ENCODE data around the gene MGMT. TPM values are rescaled to one million over a fixed set of nuclear protein-coding genes. Genes with fewer than 3 reads are reported as not detected.

The MGMT gene
- total RNA-seq, 1 donor from 2014 or later: 19.4 TPM

GRCh38 chr10:129472696-129473555 is 5.9 kb downstream of the MGMT start:
- Histone ChIP-seq H3K4me3 (no peak overlapping the region), H3K9me3 (no peaks in the 10 kb centered on the region), H3K27ac (no peak overlapping the region), H3K27me3 (no peaks in the 10 kb centered on the region), H3K4me1 (no peaks in the 10 kb centered on the region), H3K36me3 (no peaks in the 10 kb centered on the region)
- TF ChIP-seq, protein P1, sequence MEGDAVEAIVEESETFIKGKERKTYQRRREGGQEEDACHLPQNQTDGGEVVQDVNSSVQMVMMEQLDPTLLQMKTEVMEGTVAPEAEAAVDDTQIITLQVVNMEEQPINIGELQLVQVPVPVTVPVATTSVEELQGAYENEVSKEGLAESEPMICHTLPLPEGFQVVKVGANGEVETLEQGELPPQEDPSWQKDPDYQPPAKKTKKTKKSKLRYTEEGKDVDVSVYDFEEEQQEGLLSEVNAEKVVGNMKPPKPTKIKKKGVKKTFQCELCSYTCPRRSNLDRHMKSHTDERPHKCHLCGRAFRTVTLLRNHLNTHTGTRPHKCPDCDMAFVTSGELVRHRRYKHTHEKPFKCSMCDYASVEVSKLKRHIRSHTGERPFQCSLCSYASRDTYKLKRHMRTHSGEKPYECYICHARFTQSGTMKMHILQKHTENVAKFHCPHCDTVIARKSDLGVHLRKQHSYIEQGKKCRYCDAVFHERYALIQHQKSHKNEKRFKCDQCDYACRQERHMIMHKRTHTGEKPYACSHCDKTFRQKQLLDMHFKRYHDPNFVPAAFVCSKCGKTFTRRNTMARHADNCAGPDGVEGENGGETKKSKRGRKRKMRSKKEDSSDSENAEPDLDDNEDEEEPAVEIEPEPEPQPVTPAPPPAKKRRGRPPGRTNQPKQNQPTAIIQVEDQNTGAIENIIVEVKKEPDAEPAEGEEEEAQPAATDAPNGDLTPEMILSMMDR (IDR thresholded peaks at IDR 0.05): no peak
- ATAC-seq: no peak
- no peak for DNase-seq
- intact Hi-C loops (cut with DNase I): no loop called here

DNA sequence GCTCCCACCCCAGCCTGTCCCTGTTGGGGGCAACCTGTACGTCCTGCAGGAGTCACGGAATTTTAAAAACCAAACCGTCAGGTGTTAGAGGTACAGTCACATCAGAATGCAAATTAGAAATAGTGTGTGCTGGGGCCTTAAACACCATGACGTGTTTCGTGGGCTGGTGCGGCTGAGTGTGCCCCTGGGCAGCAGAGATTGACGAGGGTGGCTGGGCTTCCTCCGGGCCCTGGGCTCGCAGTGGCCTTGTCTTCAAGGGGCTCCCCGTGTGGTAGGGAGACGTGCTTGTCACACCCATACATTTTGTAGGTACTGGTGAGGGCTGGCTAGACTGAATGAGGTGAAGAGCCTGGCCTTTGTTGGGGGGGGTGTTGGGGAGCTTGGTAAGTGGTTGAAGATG is 7.6 kb downstream of the MGMT start:
- TF ChIP-seq, protein P1 (IDR thresholded peaks at IDR 0.05): no peak
- Histone ChIP-seq H3K4me1 (no peaks in the 10 kb centered on the region), H3K9me3 (no peaks in the 10 kb centered on the region), H3K27ac (no peak overlapping the region), H3K4me3 (no peak overlapping the region), H3K36me3 (no peaks in the 10 kb centered on the region), H3K27me3 (no peaks in the 10 kb centered on the region)
- ATAC-seq (no peak), DNase-seq (no peak)
- intact Hi-C loops (cut with DNase I): no loop called here

GRCh38 chr10:129476431-129476830 is 9.4 kb downstream of the MGMT start:
- intact Hi-C loops (cut with DNase I): no loop called here
- no peaks in the 10 kb centered on the region for H3K27me3 ChIP-seq
- no peaks in the 10 kb centered on the region for H3K36me3 ChIP-seq
- TF ChIP-seq, protein P1 (IDR thresholded peaks at IDR 0.05): no peak
- no peak overlapping the region for H3K27ac ChIP-seq
- H3K4me3 ChIP-seq: no peak overlapping the region
- H3K9me3 ChIP-seq: peaks cover 6% of the 10 kb centered on the region
- H3K4me1 ChIP-seq: no peaks in the 10 kb centered on the region
- ATAC-seq: no peak
- no peak for DNase-seq

GRCh38 chr10:129477051-129477450 is 10.0 kb downstream of the MGMT start:
- Histone ChIP-seq H3K27me3 (no peaks in the 10 kb centered on the region), H3K4me3 (no peak overlapping the region), H3K36me3 (no peaks in the 10 kb centered on the region), H3K9me3 (peaks cover 6% of the 10 kb centered on the region), H3K27ac (no peak overlapping the region), H3K4me1 (no peaks in the 10 kb centered on the region)
- intact Hi-C loops (cut with DNase I): no loop called here
- ATAC-seq (no peak), DNase-seq (no peak)
- TF ChIP-seq, protein P1 (IDR thresholded peaks at IDR 0.05): no peak

DNA sequence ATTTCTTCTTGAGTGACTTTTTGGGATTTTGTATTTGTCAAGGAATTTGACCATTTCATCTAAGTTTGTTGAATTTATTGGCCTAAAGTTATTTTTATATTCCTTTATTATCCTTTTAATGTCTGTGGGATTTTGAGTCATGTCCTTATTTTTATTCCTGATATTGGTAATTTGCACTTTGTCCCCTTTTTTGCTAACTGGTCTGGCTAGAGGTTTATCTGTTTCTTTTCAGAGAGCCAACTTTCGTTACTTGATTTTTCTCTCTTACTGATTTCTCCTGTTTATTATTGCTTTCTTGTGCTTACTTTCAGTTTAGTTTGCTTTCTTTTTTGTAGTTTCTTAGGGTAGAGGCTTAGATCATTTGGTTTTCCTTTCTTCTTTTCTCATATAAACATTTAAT is 14.6 kb downstream of the MGMT start:
- Histone ChIP-seq H3K4me1 (no peaks in the 10 kb centered on the region), H3K27ac (no peak overlapping the region), H3K36me3 (no peaks in the 10 kb centered on the region), H3K27me3 (no peaks in the 10 kb centered on the region), H3K9me3 (peaks cover 33% of the 10 kb centered on the region), H3K4me3 (no peak overlapping the region)
- TF ChIP-seq, protein P1 (IDR thresholded peaks at IDR 0.05): no peak
- DNase-seq (no peak), ATAC-seq (no peak)
- intact Hi-C loops (cut with DNase I): no loop called here
